Endothelial cell of umbilical vein (primary cell): ENCODE results near the gene C6. TPM values are rescaled to one million over a fixed set of nuclear protein-coding genes. Genes with fewer than 3 reads are reported as not detected.

Source experiments
- BruUV-seq: library from RNA; stranded (reverse); fragments of 400-500 nt; replicated peaks from 2 replicates; lab custom pipeline; 2021; lab: Mats Ljungman, UMichigan
- CTCF ChIA-PET: fragments of 300-600, 350-600 bp; sonication (Branson Sonifier 250); formaldehyde crosslinking; loops from one replicate; lab custom pipeline; 2021; ENCODE audit warnings: antibody characterized with exemption, inconsistent platforms; lab: Charles Lee
- POLR2A ChIA-PET: fragments of 300-600, 350-600 bp; sonication (Branson Sonifier 250); formaldehyde crosslinking; loops from one replicate; lab custom pipeline; 2021; ENCODE audit warnings: antibody characterized with exemption, inconsistent platforms; lab: Charles Lee
- DNase-seq: peaks from one replicate; pipeline ENCODE4 v3.0.0-alpha.2; 2011; ENCODE audit warnings: low read depth, low spot score
- FAIRE-seq: peaks from 2 replicates; lab custom pipeline; 2011; peaks lifted over from hg19 to GRCh38; lab: Jason Lieb, UNC
- H2AFZ ChIP-seq: 2 replicates; pipeline ENCODE4 v1.6.0; 2012; ENCODE audit warnings: low read depth, low read length, control low read depth, inconsistent platforms
- H3K27ac ChIP-seq: 2 replicates; pipeline ENCODE4 v1.5.1; 2011; ENCODE audit warnings: low read depth, mild to moderate bottlenecking, control low read depth, low read length, moderate library complexity; ENCODE audit not compliant: insufficient read depth
- H3K27me3 ChIP-seq, 2 experiments: 2 replicates each; pipeline versions ENCODE4 v1.6.0 to v1.6.1; 2011; ENCODE audit warnings: low read length in 2 of 2, mixed read lengths in 1 of 2; ENCODE audit not compliant: control insufficient read depth in 2 of 2, insufficient read depth in 2 of 2
- H3K36me3 ChIP-seq, 2 experiments: 2 replicates in 1 of 2; 3 replicates in 1 of 2; pipeline ENCODE4 v1.5.1; 2011; ENCODE audit warnings: low read length in 2 of 2, mild to moderate bottlenecking in 1 of 2, moderate library complexity in 1 of 2; ENCODE audit not compliant: control insufficient read depth in 2 of 2, insufficient read depth in 2 of 2; ENCODE audit errors: extremely low read depth in 1 of 2
- H3K4me1 ChIP-seq: 3 replicates; pipeline ENCODE4 v1.5.1; 2011; ENCODE audit warnings: mild to moderate bottlenecking, low read length; ENCODE audit not compliant: control insufficient read depth, insufficient read depth; ENCODE audit errors: extremely low read depth
- H3K4me2 ChIP-seq: 2 replicates; pipeline ENCODE4 v1.6.1; 2011; ENCODE audit warnings: low read length, control low read depth, mixed read lengths; ENCODE audit not compliant: insufficient read depth
- H3K4me3 ChIP-seq, 3 experiments: fragments of 200-600 bp in 1 of 3; sonication (generic), shearing (Covaris generic) in 1 of 3; replicated peaks in 1 of 3; 2 replicates each; pipeline ENCODE4 v1.5.1; 2011 to 2016; ENCODE audit warnings: control low read depth in 3 of 3, low read length in 3 of 3, mild to moderate bottlenecking in 2 of 3, inconsistent platforms in 1 of 3, low read depth in 1 of 3, moderate library complexity in 1 of 3; ENCODE audit not compliant: insufficient read depth in 1 of 3
- H3K79me2 ChIP-seq: 2 replicates; pipeline ENCODE4 v1.6.0; 2012; ENCODE audit warnings: low read length, inconsistent platforms; ENCODE audit not compliant: control insufficient read depth, insufficient read depth
- H3K9ac ChIP-seq: replicated peaks from 2 replicates; pipeline ENCODE3; 2011; ENCODE audit warnings: low read length, control low read depth; ENCODE audit not compliant: insufficient read depth; ENCODE audit errors: extremely low read depth
- H3K9me1 ChIP-seq: replicated peaks from 3 replicates; pipeline ENCODE4 v1.6.0; 2011; ENCODE audit warnings: mild to moderate bottlenecking, low read length; ENCODE audit not compliant: control insufficient read depth, insufficient read depth; ENCODE audit errors: extremely low read depth
- H3K9me3 ChIP-seq: replicated peaks from 2 replicates; pipeline ENCODE4 v1.5.1; 2012; ENCODE audit warnings: low read length, inconsistent platforms; ENCODE audit not compliant: control insufficient read depth, insufficient read depth
- H4K20me1 ChIP-seq: replicated peaks from 2 replicates; pipeline ENCODE3; 2011; ENCODE audit warnings: mild to moderate bottlenecking, low read length; ENCODE audit not compliant: control insufficient read depth, insufficient read depth; ENCODE audit errors: extremely low read depth
- EZH2 ChIP-seq: IDR thresholded peaks from 2 replicates; pipeline ENCODE4 v1.6.1; 2012; ENCODE audit warnings: borderline replicate concordance, low read depth, mild to moderate bottlenecking, moderate library complexity, low read length, inconsistent platforms; ENCODE audit not compliant: severe bottlenecking
- GATA2 ChIP-seq: IDR thresholded peaks from 2 replicates; pipeline ENCODE4 v1.7.0; 2011; ENCODE audit warnings: low read depth, mild to moderate bottlenecking, moderate library complexity, mixed read lengths, low read length; ENCODE audit not compliant: insufficient read length, insufficient read depth
- JUN ChIP-seq: IDR thresholded peaks from 2 replicates; pipeline ENCODE4 v1.6.1; 2011; ENCODE audit warnings: borderline replicate concordance, low read depth; ENCODE audit not compliant: insufficient read length, insufficient read depth
- MYC ChIP-seq: IDR thresholded peaks from one replicate; pipeline ENCODE4 v1.6.1; 2011; ENCODE audit warnings: mild to moderate bottlenecking, low read depth, low read length
- POLR2A ChIP-seq: IDR thresholded peaks from 2 replicates; pipeline ENCODE4 v1.6.1; 2012; ENCODE audit warnings: low read depth, mild to moderate bottlenecking, control low read depth, low read length
- dilution Hi-C: fragments of 300-500 bp; cut with MboI; formaldehyde crosslinking; loops from one replicate; pipeline ENCODE4 v1.15.0; 2019; ENCODE audit warnings: low sequenced_read_pairs; ENCODE audit not compliant: extremely low pct_ligation_motif_present
- intact Hi-C: fragments of 100-400 bp; cut with micrococcal nuclease; formaldehyde crosslinking; loops from one replicate; pipeline ENCODE4 v1.10.0; 2022
- polyA plus RNA-seq, 4 experiments: library from polyadenylated mRNA; depleted of rRNA in 3 of 4; stranded (reverse) in 3 of 4; unstranded in 1 of 4; fragments of >200 nt; gene quantifications; 2 replicates each; pipeline versions ENCODE4 v1.2.1 to v1.2.3, GENCODE V29; 2011 to 2012; ENCODE audit warnings: missing spikeins in 1 of 4
- total RNA-seq: library from RNA; stranded (reverse); gene quantifications from 2 replicates; pipeline ENCODE4 v1.2.3, GENCODE V29; 2021
- TF ChIP-seq, protein P1 (sequence below): IDR thresholded peaks from 2 replicates; pipeline ENCODE4 v1.6.1; 2011; ENCODE audit not compliant: insufficient read depth, insufficient read length

The C6 gene
- total and polyA plus RNA-seq, 2 donors (not counting 3 experiments of a cell fraction or from before 2014, with no cell fraction given): not detected

DNA sequence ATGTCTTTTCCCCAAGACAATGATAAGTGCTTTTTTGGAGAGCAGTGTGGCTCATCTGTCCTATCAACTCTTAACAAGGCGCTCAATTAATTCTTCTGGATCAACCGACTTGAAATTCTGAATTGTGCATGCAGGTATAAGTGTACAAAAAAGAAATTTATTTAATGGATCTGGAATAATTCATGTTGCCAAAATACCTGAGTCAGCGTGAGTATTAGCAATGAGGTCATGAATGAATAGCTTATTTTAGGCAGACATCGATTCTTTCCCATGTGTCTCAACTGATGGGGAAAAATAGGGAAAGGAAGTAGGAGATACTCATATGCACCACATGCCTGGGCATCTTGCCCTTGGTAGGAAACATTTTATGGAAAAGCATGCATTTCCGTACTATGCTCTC, 68.0 kb downstream of the C6 start:
- BruUV-seq: no TSS peak

DNA sequence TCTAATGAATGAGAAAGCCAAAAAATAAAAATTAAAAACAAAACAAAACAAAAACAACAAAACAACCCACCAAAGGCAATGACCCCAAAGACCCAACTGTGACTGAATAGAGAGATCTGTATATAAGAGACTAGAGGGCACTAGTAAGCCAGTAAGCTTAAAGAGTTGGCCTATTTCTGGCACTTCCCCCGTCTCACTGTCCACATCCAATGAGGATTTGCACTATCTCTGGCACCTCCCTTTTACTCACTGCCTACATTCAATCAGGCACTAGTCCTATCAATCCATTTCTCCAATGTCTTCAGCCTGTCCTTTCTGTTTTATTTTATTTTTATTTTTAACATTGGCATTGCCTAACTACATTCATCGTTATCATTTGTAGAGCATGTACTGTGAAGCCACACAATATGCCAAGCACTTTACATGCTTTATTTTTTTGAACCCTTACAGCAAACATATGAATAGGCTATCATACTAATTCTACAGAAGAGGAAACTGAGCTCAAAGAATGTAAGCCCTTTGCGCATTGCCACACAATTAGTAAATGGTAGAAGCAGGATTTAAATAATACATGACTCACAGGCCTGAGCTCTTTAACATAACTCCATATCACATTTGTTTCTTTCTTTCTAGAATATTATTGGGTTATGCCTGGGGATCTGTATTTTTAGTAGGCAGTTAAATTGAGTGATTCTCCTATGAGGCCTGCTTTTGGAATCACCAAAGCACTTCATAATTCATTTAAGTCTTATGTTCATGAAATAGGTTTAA, 70.0 kb downstream of the C6 start:
- no peaks in the 10 kb centered on the region for H3K9me3 ChIP-seq
- ChIA-PET POLR2A (no interaction called here), CTCF (no interaction called here)
- no peak overlapping the region for H2AFZ ChIP-seq
- DNase-seq (no peak), FAIRE-seq (no peak)
- H3K4me1 ChIP-seq: no peaks in the 10 kb centered on the region
- H3K4me3 ChIP-seq: no peak overlapping the region
- H3K27ac ChIP-seq: no peak overlapping the region
- no peaks in the 10 kb centered on the region for H3K36me3 ChIP-seq
- no peaks in the 10 kb centered on the region for H3K79me2 ChIP-seq
- no peak for TF ChIP-seq POLR2A
- no TSS peak for BruUV-seq
- dilution Hi-C loops (no loop called here), intact Hi-C loops (no loop called here)
- H3K27me3 ChIP-seq: no peaks in the 10 kb centered on the region
- no peaks in the 10 kb centered on the region for H3K9me1 ChIP-seq
- H3K9ac ChIP-seq: no peak overlapping the region
- H3K4me2 ChIP-seq: no peak overlapping the region
- H4K20me1 ChIP-seq: no peaks in the 10 kb centered on the region

More for the DNA sequence above, 68.0 kb downstream of the C6 start:
- H3K27me3 ChIP-seq: no peaks in the 10 kb centered on the region
- H3K79me2 ChIP-seq: no peaks in the 10 kb centered on the region
- TF ChIP-seq JUN: no peak
- no peak for TF ChIP-seq MYC
- no peak for TF ChIP-seq EZH2
- TF ChIP-seq, protein P1, sequence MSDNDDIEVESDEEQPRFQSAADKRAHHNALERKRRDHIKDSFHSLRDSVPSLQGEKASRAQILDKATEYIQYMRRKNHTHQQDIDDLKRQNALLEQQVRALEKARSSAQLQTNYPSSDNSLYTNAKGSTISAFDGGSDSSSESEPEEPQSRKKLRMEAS: no peak
- no peak for TF ChIP-seq GATA2
- H3K9me3 ChIP-seq: no peaks in the 10 kb centered on the region
- H3K36me3 ChIP-seq: no peaks in the 10 kb centered on the region
- no peak overlapping the region for H3K27ac ChIP-seq
- intact Hi-C loops: no loop called here
- dilution Hi-C loops: no loop called here
- no peak overlapping the region for H3K4me3 ChIP-seq
- no peaks in the 10 kb centered on the region for H4K20me1 ChIP-seq
- H3K4me1 ChIP-seq: no peaks in the 10 kb centered on the region
- DNase-seq (no peak), FAIRE-seq (no peak)
- no peaks in the 10 kb centered on the region for H3K9me1 ChIP-seq
- CTCF ChIA-PET: no interaction called here
- H3K4me2 ChIP-seq: no peak overlapping the region
- H3K9ac ChIP-seq: no peak overlapping the region
- POLR2A ChIA-PET: no interaction called here
- H2AFZ ChIP-seq: no peak overlapping the region
